ENCODE measurements around the gene RNF169. TPM values are rescaled to one million over a fixed set of nuclear protein-coding genes. Genes with fewer than 3 reads are reported as not detected.

The RNF169 gene
- total RNA-seq, 6 experiments from 2014 or later = 4.7 to 7.7 (median 6.8) TPM

- H3K36me3 ChIP-seq = no peaks in the 10 kb centered on the region
- no peak overlapping the region for H3K27ac ChIP-seq
- no peaks in the 10 kb centered on the region for H3K27me3 ChIP-seq
- no peaks in the 10 kb centered on the region for H3K9me3 ChIP-seq
- H3K4me3 ChIP-seq = no peak overlapping the region
- intact Hi-C loops (cut with DNase I) = no loop called here
- DNase-seq = no peak
- ATAC-seq = peak; percentile 63 to 76 (median 70)
- no peaks in the 10 kb centered on the region for H3K4me1 ChIP-seq
- TF ChIP-seq CTCF (IDR thresholded peaks at IDR 0.05) (no peak), POLR2A (IDR thresholded peaks at IDR 0.05) (no peak)
- 30% methylated on average over 2 of the region's 2 CpGs for WGBS (ENCODE audit: insufficient coverage, low coverage, low lambda C conversion rate, missing lambda C conversion rate)
Observed at GRCh38 chr11:74783241-74783871, 34.7 kb downstream of the RNF169 start.

DNA sequence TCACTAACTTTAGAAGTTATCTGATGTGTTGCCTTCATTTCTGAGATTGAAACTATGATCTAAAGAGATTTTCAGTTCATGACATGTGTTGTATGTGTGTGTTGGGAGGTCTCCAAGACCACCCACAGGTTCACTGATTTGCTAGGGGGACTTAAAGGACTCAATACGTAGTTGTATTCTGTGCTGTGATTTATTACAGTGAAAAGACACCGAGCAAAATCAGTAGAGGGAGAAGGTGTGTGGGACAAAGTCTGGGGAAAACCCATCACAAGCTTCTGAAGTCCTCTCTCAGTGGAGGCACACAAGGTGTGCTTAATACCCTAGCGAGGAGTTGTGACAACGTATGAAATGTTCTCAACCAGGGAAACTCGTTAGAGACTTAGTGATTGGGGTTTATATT lies 35.6 kb downstream of the RNF169 start:
- 74% methylated on average over 5 of the region's 5 CpGs for WGBS (ENCODE audit: insufficient coverage, low coverage, low lambda C conversion rate, missing lambda C conversion rate)
- no peaks in the 10 kb centered on the region for H3K9me3 ChIP-seq
- intact Hi-C loops (cut with DNase I) = no loop called here
- no peak overlapping the region for H3K27ac ChIP-seq
- no peak for ATAC-seq
- H3K27me3 ChIP-seq = no peaks in the 10 kb centered on the region
- H3K4me3 ChIP-seq = no peak overlapping the region
- TF ChIP-seq POLR2A (IDR thresholded peaks at IDR 0.05) (no peak), CTCF (IDR thresholded peaks at IDR 0.05) (no peak)
- no peaks in the 10 kb centered on the region for H3K36me3 ChIP-seq
- no peaks in the 10 kb centered on the region for H3K4me1 ChIP-seq
- no peak for DNase-seq

GRCh38 chr11:74784726-74785125 lies 36.1 kb downstream of the RNF169 start:
- H3K4me3 ChIP-seq = no peak overlapping the region
- intact Hi-C loops (cut with DNase I) = no loop called here
- H3K27me3 ChIP-seq = no peaks in the 10 kb centered on the region
- ATAC-seq = no peak
- H3K27ac ChIP-seq = no peak overlapping the region
- no peak for DNase-seq
- H3K36me3 ChIP-seq = no peaks in the 10 kb centered on the region
- H3K9me3 ChIP-seq = no peaks in the 10 kb centered on the region
- no peaks in the 10 kb centered on the region for H3K4me1 ChIP-seq
- TF ChIP-seq CTCF (IDR thresholded peaks at IDR 0.05) = no peak
- no peak for TF ChIP-seq POLR2A (IDR thresholded peaks at IDR 0.05)
- WGBS (ENCODE audit: insufficient coverage, low coverage, low lambda C conversion rate, missing lambda C conversion rate) = 67% methylated on average over 4 of the region's 4 CpGs

DNA sequence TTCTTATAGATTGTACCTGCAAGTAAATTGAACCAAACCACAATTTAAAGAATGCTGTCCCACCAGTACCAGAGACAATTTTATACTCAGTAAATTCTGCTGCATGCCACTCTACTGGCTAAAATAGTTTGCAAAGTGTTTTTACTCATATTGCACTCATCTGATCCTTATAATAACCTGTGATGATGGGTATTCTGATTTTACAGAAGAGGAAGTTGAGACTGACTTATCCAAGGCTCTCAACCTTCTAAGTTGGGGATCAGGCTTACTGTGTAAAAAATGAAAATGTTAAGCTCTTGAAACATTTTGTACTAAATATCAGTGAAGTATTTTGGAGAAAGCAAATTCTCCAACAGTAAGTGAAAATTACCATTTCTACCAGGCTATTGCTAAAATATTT lies 37.9 kb downstream of the RNF169 start:
- ATAC-seq (no peak), DNase-seq (no peak)
- Histone ChIP-seq H3K4me1 (no peaks in the 10 kb centered on the region), H3K36me3 (peaks cover 0 to 9% (median 4%) of the 10 kb centered on the region in 4 donors), H3K27me3 (no peaks in the 10 kb centered on the region), H3K9me3 (no peaks in the 10 kb centered on the region), H3K4me3 (no peak overlapping the region), H3K27ac (no peak overlapping the region)
- intact Hi-C loops (cut with DNase I) = no loop called here
- TF ChIP-seq CTCF (IDR thresholded peaks at IDR 0.05) (no peak), POLR2A (IDR thresholded peaks at IDR 0.05) (no peak)
